Measurements from ENCODE around the gene TGFB1.
"Not testable (repeated sequence)": the region's sequence is repeated elsewhere in the genome, so short reads cannot be mapped to it uniquely, and the experiment has no call there.

The TGFB1 gene

GRCh38 chr19:41303954-41304353, 49.8 kb downstream of the TGFB1 start:
- no peak for DNase-seq (ENCODE audit: low read depth in 3 of 3, low spot score in 1 of 3)

- DNase-seq (ENCODE audit: low read depth in 3 of 3, low spot score in 1 of 3), result peak in 1 of 3 donors; percentile 51
These were observed 50.9 kb downstream of the TGFB1 start for GRCh38 chr19:41302624-41303351.

- DNase-seq (ENCODE audit: low read depth in 3 of 3, low spot score in 1 of 3), result no peak
These were observed 53.2 kb downstream of the TGFB1 start for GRCh38 chr19:41300555-41300954.

GRCh38 chr19:41299755-41300089, 54.0 kb downstream of the TGFB1 start:
- no peak for DNase-seq (ENCODE audit: low read depth in 3 of 3, low spot score in 1 of 3)

- no peak for DNase-seq (ENCODE audit: low read depth in 3 of 3, low spot score in 1 of 3)
These were observed 54.5 kb downstream of the TGFB1 start for GRCh38 chr19:41299046-41299754.

GRCh38 chr19:41298348-41298964, 55.3 kb downstream of the TGFB1 start:
- DNase-seq (ENCODE audit: low read depth in 3 of 3, low spot score in 1 of 3), result no peak

GRCh38 chr19:41297628-41298347, 55.9 kb downstream of the TGFB1 start:
- no peak for DNase-seq (ENCODE audit: low read depth in 3 of 3, low spot score in 1 of 3)

GRCh38 chr19:41296433-41296871, 57.3 kb downstream of the TGFB1 start:
- no peak for DNase-seq (ENCODE audit: low read depth in 3 of 3, low spot score in 1 of 3)

- DNase-seq (ENCODE audit: low read depth in 3 of 3, low spot score in 1 of 3), result no peak
These were observed 58.2 kb downstream of the TGFB1 start for GRCh38 chr19:41295499-41295898.

GRCh38 chr19:41294393-41294792, 59.3 kb downstream of the TGFB1 start:
- DNase-seq (ENCODE audit: low read depth in 3 of 3, low spot score in 1 of 3), result no peak

GRCh38 chr19:41289814-41290213, 63.9 kb downstream of the TGFB1 start:
- not testable (repeated sequence) for DNase-seq (ENCODE audit: low read depth in 3 of 3, low spot score in 1 of 3)

- no peak for DNase-seq (ENCODE audit: low read depth in 3 of 3, low spot score in 1 of 3)
These were observed 64.8 kb downstream of the TGFB1 start for GRCh38 chr19:41288673-41289530.

Data from stimulated activated CD4-positive, alpha-beta T cell treated with anti-CD3 and anti-CD28 coated beads, TNF-alpha, amount 100 ng/mL, for 1 hour (primary cell).